ENCODE measurements around the gene HYAL3. TPM values are rescaled to one million over a fixed set of nuclear protein-coding genes. Genes with fewer than 3 reads are reported as not detected.

Gene HYAL3
- total RNA-seq, 1 experiment from 2014 or later, result 10.3 TPM

GRCh38 chr3:50254577-50255250 is 44.5 kb downstream of the HYAL3 start:
- no TSS peak for BruUV-seq (replicated peaks)
- DNase-seq (ENCODE audit: low read depth, low spot score), result no peak
- intact Hi-C loops (cut with micrococcal nuclease), result no loop called here
- H4K20me1 ChIP-seq (ENCODE audit: insufficient read depth), result no peaks in the 10 kb centered on the region
- H3K36me3 ChIP-seq (ENCODE audit: control insufficient read depth in 1 of 2, insufficient read depth in 2 of 2, low read length in 2 of 2), result peaks cover 11 to 15% of the 10 kb centered on the region in 2 experiments; a peak in 3 of 4 replicates
- no peaks in the 10 kb centered on the region for H3K9me3 ChIP-seq (ENCODE audit: control insufficient read depth in 1 of 2, insufficient read depth in 1 of 2, low read depth in 1 of 2, low read length in 2 of 2)
- H3K27me3 ChIP-seq (ENCODE audit: insufficient read depth, low read length), result no peaks in the 10 kb centered on the region
- peaks cover 3 to 55% of the 10 kb centered on the region in 2 experiments; a peak in 3 of 4 replicates for H3K4me1 ChIP-seq (ENCODE audit: control insufficient read depth in 1 of 2, insufficient read depth in 2 of 2, low read length in 2 of 2)
- H3K27ac ChIP-seq (ENCODE audit: low read depth, low read length), result no peak overlapping the region; the same call in 1 of the 2 replicates
- ChIA-PET POLR2A (no interaction called here), RAD21 (ENCODE audit: low non-redundant PET in 1 of 2, low total read pairs in 2 of 2, uncharacterized antibody in 2 of 2, unreplicated experiment in 2 of 2) (no interaction called here), CTCF (interaction anchor here (0.6 to 2.9 kb wide), 3 partner anchors 8 to 28 kb away, joined by 4 to 20 read pairs (median 4); no protein-coding TSS in a partner anchor)
- ATAC-seq, result no peak
- no peak overlapping the region for H2AFZ ChIP-seq (ENCODE audit: low read depth, low read length, poor library complexity, severe bottlenecking)
- H3K9me2 ChIP-seq (ENCODE audit: insufficient read depth), result no peaks in the 10 kb centered on the region
- no peak overlapping the region for H3K9ac ChIP-seq (ENCODE audit: low read length)
- TF ChIP-seq CTCF (IDR thresholded peaks at IDR 0.05 in 2 of 3, conservative IDR thresholded peaks at IDR 0.05 in 1 of 3; ENCODE audit: borderline replicate concordance in 1 of 3, insufficient read depth in 1 of 3, low read depth in 2 of 3, low read length in 2 of 3), result no peak
- no peak for TF ChIP-seq ZNF274 (IDR thresholded peaks at IDR 0.05; ENCODE audit: low read depth, low read length)
- TF ChIP-seq JUND (IDR thresholded peaks at IDR 0.05), result no peak
- no peak for TF ChIP-seq EZH2phosphoT487 (IDR thresholded peaks at IDR 0.05; ENCODE audit: borderline replicate concordance)
- no peak for TF ChIP-seq SRF (IDR thresholded peaks at IDR 0.05; ENCODE audit: low read depth)
- no peak for TF ChIP-seq TCF7L2 (IDR thresholded peaks at IDR 0.05; ENCODE audit: borderline replicate concordance, extremely low read depth, insufficient read depth, insufficient read length)
- H3K4me2 ChIP-seq (ENCODE audit: low read length), result no peak overlapping the region
- H3K79me2 ChIP-seq (ENCODE audit: insufficient read depth, low read length), result peaks cover 24% of the 10 kb centered on the region
- no peak overlapping the region for H3K4me3 ChIP-seq (replicated peaks in 1 of 2; ENCODE audit: low read depth in 1 of 2, low read length in 2 of 2)

Data from HCT116 (cell line).